Measurements from ENCODE around the gene ATP10D.

ATP10D gene

GRCh38 chr4:47639531-47639930 lies 154.5 kb downstream of the ATP10D start:
- H3K4me1 ChIP-seq = no peaks in the 10 kb centered on the region
- no peak for DNase-seq
- H3K36me3 ChIP-seq = peaks cover 0 to 8% (median 4%) of the 10 kb centered on the region in 3 donors
- H3K27me3 ChIP-seq = no peaks in the 10 kb centered on the region
- TF ChIP-seq CTCF (IDR thresholded peaks at IDR 0.05) = no peak
- H3K9me3 ChIP-seq = no peaks in the 10 kb centered on the region
- intact Hi-C loops (cut with DNase I; ENCODE audit: low total_unique reads) = no loop called here
- no peak overlapping the region for H3K4me3 ChIP-seq
- no peak overlapping the region for H3K27ac ChIP-seq

- peaks cover 0 to 4% (median 4%) of the 10 kb centered on the region in 3 donors for H3K36me3 ChIP-seq
- no peak overlapping the region for H3K4me3 ChIP-seq
- H3K27ac ChIP-seq = no peak overlapping the region
- no peaks in the 10 kb centered on the region for H3K27me3 ChIP-seq
- no peak for TF ChIP-seq CTCF (IDR thresholded peaks at IDR 0.05)
- H3K9me3 ChIP-seq = no peaks in the 10 kb centered on the region
- no peak for DNase-seq
- intact Hi-C loops (cut with DNase I; ENCODE audit: low total_unique reads) = no loop called here
- H3K4me1 ChIP-seq = no peaks in the 10 kb centered on the region
Observed at GRCh38 chr4:47640911-47641310, 155.8 kb downstream of the ATP10D start.

GRCh38 chr4:47641755-47642154 lies 156.7 kb downstream of the ATP10D start:
- no peak for DNase-seq
- peaks cover 0 to 4% (median 0%) of the 10 kb centered on the region in 3 donors for H3K36me3 ChIP-seq
- H3K9me3 ChIP-seq = no peaks in the 10 kb centered on the region
- H3K4me1 ChIP-seq = no peaks in the 10 kb centered on the region
- intact Hi-C loops (cut with DNase I; ENCODE audit: low total_unique reads) = no loop called here
- no peak for TF ChIP-seq CTCF (IDR thresholded peaks at IDR 0.05)
- no peak overlapping the region for H3K27ac ChIP-seq
- H3K4me3 ChIP-seq = no peak overlapping the region
- H3K27me3 ChIP-seq = no peaks in the 10 kb centered on the region

- no peak overlapping the region for H3K4me3 ChIP-seq
- no peaks in the 10 kb centered on the region for H3K9me3 ChIP-seq
- H3K27ac ChIP-seq = no peak overlapping the region
- no peaks in the 10 kb centered on the region for H3K4me1 ChIP-seq
- no peak for TF ChIP-seq CTCF (IDR thresholded peaks at IDR 0.05)
- intact Hi-C loops (cut with DNase I; ENCODE audit: low total_unique reads) = no loop called here
- peaks cover 0 to 3% (median 0%) of the 10 kb centered on the region in 3 donors for H3K36me3 ChIP-seq
- no peak for DNase-seq
- H3K27me3 ChIP-seq = no peaks in the 10 kb centered on the region
Observed at GRCh38 chr4:47642191-47642830, 157.2 kb downstream of the ATP10D start.
